ENCODE results near the gene ADGRV1.

The ADGRV1 gene

GRCh38 chr5:91126888-91127287 is 568.3 kb downstream of the ADGRV1 start:
- H3K4me3 ChIP-seq (ENCODE audit: low read depth, low read length): no peak overlapping the region
- TF ChIP-seq CTCF (IDR thresholded peaks at IDR 0.05; ENCODE audit: low read depth, low read length, missing control alignments): no peak
- DNase-seq (ENCODE audit: low read depth): no peak
- in situ Hi-C loops (cut with HindIII; ENCODE audit: low sequenced_read_pairs): loop anchor here (5.0 kb wide), 1 partner anchor 85 kb away; no protein-coding TSS in a partner anchor

GRCh38 chr5:91127456-91128081 is 569.0 kb downstream of the ADGRV1 start:
- no peak for DNase-seq (ENCODE audit: low read depth)
- in situ Hi-C loops (cut with HindIII; ENCODE audit: low sequenced_read_pairs): loop anchor here (5.0 kb wide), 1 partner anchor 85 kb away; no protein-coding TSS in a partner anchor
- TF ChIP-seq CTCF (IDR thresholded peaks at IDR 0.05; ENCODE audit: low read depth, low read length, missing control alignments): no peak
- H3K4me3 ChIP-seq (ENCODE audit: low read depth, low read length): no peak overlapping the region

GRCh38 chr5:91128604-91129003 is 570.0 kb downstream of the ADGRV1 start:
- in situ Hi-C loops (cut with HindIII; ENCODE audit: low sequenced_read_pairs): loop anchor here (5.0 kb wide), 1 partner anchor 84 kb away; no protein-coding TSS in a partner anchor
- no peak for TF ChIP-seq CTCF (IDR thresholded peaks at IDR 0.05; ENCODE audit: low read depth, low read length, missing control alignments)
- H3K4me3 ChIP-seq (ENCODE audit: low read depth, low read length): no peak overlapping the region
- DNase-seq (ENCODE audit: low read depth): no peak

GRCh38 chr5:91129748-91130147 is 571.2 kb downstream of the ADGRV1 start:
- no peak for TF ChIP-seq CTCF (IDR thresholded peaks at IDR 0.05; ENCODE audit: low read depth, low read length, missing control alignments)
- in situ Hi-C loops (cut with HindIII; ENCODE audit: low sequenced_read_pairs): loop anchor here (5.0 kb wide), 1 partner anchor 83 kb away; no protein-coding TSS in a partner anchor
- no peak overlapping the region for H3K4me3 ChIP-seq (ENCODE audit: low read depth, low read length)
- DNase-seq (ENCODE audit: low read depth): no peak

- no peak for TF ChIP-seq CTCF (IDR thresholded peaks at IDR 0.05; ENCODE audit: low read depth, low read length, missing control alignments)
- H3K4me3 ChIP-seq (ENCODE audit: low read depth, low read length): no peak overlapping the region
- no peak for DNase-seq (ENCODE audit: low read depth)
- in situ Hi-C loops (cut with HindIII; ENCODE audit: low sequenced_read_pairs): no loop called here
Observed at GRCh38 chr5:91130759-91131158, 572.2 kb downstream of the ADGRV1 start.

- in situ Hi-C loops (cut with HindIII; ENCODE audit: low sequenced_read_pairs): no loop called here
- H3K4me3 ChIP-seq (ENCODE audit: low read depth, low read length): no peak overlapping the region
- TF ChIP-seq CTCF (IDR thresholded peaks at IDR 0.05; ENCODE audit: low read depth, low read length, missing control alignments): no peak
- DNase-seq (ENCODE audit: low read depth): no peak
Observed at GRCh38 chr5:91132550-91132949, 574.0 kb downstream of the ADGRV1 start.

Measured in astrocyte of the cerebellum (primary cell).